HG03095 (cell line): ENCODE results near the gene GUCY2D.

Experiments
- ATAC-seq: cut with Tn5 transposase; IDR thresholded peaks from one replicate; pipeline ENCODE4 v1.9.1; 2021; ENCODE audit warnings: moderate library complexity; ENCODE audit not compliant: unreplicated experiment

GUCY2D gene

GRCh38 chr17:7989781-7990655, 12.4 kb upstream of the GUCY2D start:
- ATAC-seq = peak; percentile 72

GRCh38 chr17:7992516-7992915, 9.9 kb upstream of the GUCY2D start:
- no peak for ATAC-seq

GRCh38 chr17:7992924-7993323, 9.5 kb upstream of the GUCY2D start:
- ATAC-seq = no peak

- ATAC-seq = no peak
Observed at GRCh38 chr17:7993972-7994589, 8.3 kb upstream of the GUCY2D start.

- ATAC-seq = no peak
Observed at GRCh38 chr17:7995724-7996123, 6.7 kb upstream of the GUCY2D start.

- ATAC-seq = no peak
Observed at GRCh38 chr17:7997186-7997585, 5.2 kb upstream of the GUCY2D start.

GRCh38 chr17:8002721-8003593, 542 bp downstream of the GUCY2D start:
- no peak for ATAC-seq

- no peak for ATAC-seq
Observed at GRCh38 chr17:8003594-8004181, 1.3 kb downstream of the GUCY2D start.

GRCh38 chr17:8004899-8005298, 2.5 kb downstream of the GUCY2D start:
- no peak for ATAC-seq

- ATAC-seq = no peak
Observed at GRCh38 chr17:8005357-8005756, 2.9 kb downstream of the GUCY2D start.

- ATAC-seq = no peak
Observed at GRCh38 chr17:8005967-8006730, 3.7 kb downstream of the GUCY2D start.

- no peak for ATAC-seq
Observed at GRCh38 chr17:8006836-8007680, 4.6 kb downstream of the GUCY2D start.

- ATAC-seq = no peak
Observed at GRCh38 chr17:8007836-8008235, 5.4 kb downstream of the GUCY2D start.

- ATAC-seq = no peak
Observed at GRCh38 chr17:8012045-8012580, 9.7 kb downstream of the GUCY2D start.

- ATAC-seq = no peak
Observed at GRCh38 chr17:8012996-8013640, 10.7 kb downstream of the GUCY2D start.

GRCh38 chr17:8013731-8014557, 11.5 kb downstream of the GUCY2D start:
- ATAC-seq = no peak

GRCh38 chr17:8014558-8014850, 12.1 kb downstream of the GUCY2D start:
- ATAC-seq = no peak
